PC-3 (cell line): ENCODE measurements around the gene PHYKPL.

Experiments used
- EZH2 ChIP-seq: fragments of 300-600 bp; sonication (generic); IDR thresholded peaks from one replicate; pipeline ENCODE4 v1.6.1; 2017; ENCODE audit warnings: antibody characterized with exemption, mild to moderate bottlenecking, low read length; ENCODE audit not compliant: unreplicated experiment
- EZH2phosphoT487 ChIP-seq: fragments of 300-600 bp; sonication (generic); IDR thresholded peaks from 2 replicates; pipeline ENCODE4 v1.6.1; 2018; ENCODE audit warnings: mild to moderate bottlenecking, antibody characterized with exemption, low read length, borderline replicate concordance
- TF ChIP-seq, protein P1 (sequence below): fragments of 300-600 bp; sonication (generic); conservative IDR thresholded peaks from 2 replicates; pipeline ENCODE4 v1.5.1; 2017; ENCODE audit warnings: antibody characterized with exemption, low read depth, mild to moderate bottlenecking, low read length

DNA sequence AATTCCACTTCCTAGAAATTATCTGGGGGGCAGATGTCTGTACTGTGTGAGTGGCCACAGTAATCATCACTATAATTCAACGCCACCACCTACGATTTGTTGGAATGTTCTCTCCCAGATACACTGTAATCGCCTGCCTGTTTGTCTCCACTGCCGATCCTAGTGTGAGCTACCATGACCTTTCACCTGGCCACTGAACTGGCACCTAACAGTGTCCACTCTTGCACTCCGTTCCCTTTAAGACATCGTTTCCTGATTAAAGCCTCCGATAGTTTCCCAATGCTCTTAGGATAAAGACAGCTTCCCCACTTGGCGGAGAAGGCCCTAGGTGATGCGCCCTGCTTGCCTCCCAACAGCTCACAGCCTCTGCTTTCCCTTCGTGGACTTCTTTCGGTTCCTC, 4.0 kb downstream of the PHYKPL start:
- TF ChIP-seq, protein P1, sequence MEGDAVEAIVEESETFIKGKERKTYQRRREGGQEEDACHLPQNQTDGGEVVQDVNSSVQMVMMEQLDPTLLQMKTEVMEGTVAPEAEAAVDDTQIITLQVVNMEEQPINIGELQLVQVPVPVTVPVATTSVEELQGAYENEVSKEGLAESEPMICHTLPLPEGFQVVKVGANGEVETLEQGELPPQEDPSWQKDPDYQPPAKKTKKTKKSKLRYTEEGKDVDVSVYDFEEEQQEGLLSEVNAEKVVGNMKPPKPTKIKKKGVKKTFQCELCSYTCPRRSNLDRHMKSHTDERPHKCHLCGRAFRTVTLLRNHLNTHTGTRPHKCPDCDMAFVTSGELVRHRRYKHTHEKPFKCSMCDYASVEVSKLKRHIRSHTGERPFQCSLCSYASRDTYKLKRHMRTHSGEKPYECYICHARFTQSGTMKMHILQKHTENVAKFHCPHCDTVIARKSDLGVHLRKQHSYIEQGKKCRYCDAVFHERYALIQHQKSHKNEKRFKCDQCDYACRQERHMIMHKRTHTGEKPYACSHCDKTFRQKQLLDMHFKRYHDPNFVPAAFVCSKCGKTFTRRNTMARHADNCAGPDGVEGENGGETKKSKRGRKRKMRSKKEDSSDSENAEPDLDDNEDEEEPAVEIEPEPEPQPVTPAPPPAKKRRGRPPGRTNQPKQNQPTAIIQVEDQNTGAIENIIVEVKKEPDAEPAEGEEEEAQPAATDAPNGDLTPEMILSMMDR = no peak
- no peak for TF ChIP-seq EZH2
- TF ChIP-seq EZH2phosphoT487 = no peak
